T follicular helper cell (primary cell): ENCODE data around the gene POLR3H.
"Not testable (repeated sequence)": the region's sequence is repeated elsewhere in the genome, so short reads cannot be mapped to it uniquely, and the experiment has no call there.

ENCODE experiments used
- DNase-seq: peaks from one replicate; pipeline ENCODE4 v3.0.0-alpha.2; 2020; ENCODE audit warnings: low read depth
- total RNA-seq, 2 experiments: gene quantifications; one replicate each; lab custom pipeline; 2026; lab: John Stamatoyannopoulos, UW

Gene POLR3H
- total RNA-seq = 78.2 to 130 reads per million in 2 experiments

- peak; percentile 94 for DNase-seq
Measured at GRCh38 chr22:41543854-41544670, at the start of gene POLR3H. Gene POLR3H, minus strand, starts transcription at chr22:41544470. Its CDS starts 369 bp downstream, at chr22:41544101.

GRCh38 chr22:41593336-41593960 is 49.2 kb upstream of the POLR3H start:
- not testable (repeated sequence) for DNase-seq

- peak; percentile 100 for DNase-seq
Measured at GRCh38 chr22:41589391-41590241, 45.3 kb upstream of the POLR3H start, which contains the start of gene PMM1. Gene PMM1, minus strand, starts transcription at chr22:41589840. Its CDS starts 35 bp downstream, at chr22:41589805.

GRCh38 chr22:41587347-41587723 is 43.1 kb upstream of the POLR3H start:
- no peak for DNase-seq

- DNase-seq = no peak
Measured at GRCh38 chr22:41585898-41586297, 41.6 kb upstream of the POLR3H start.

GRCh38 chr22:41584881-41585280 is 40.6 kb upstream of the POLR3H start:
- no peak for DNase-seq

- DNase-seq = no peak
Measured at GRCh38 chr22:41582694-41583093, 38.4 kb upstream of the POLR3H start.

GRCh38 chr22:41579997-41580355 is 35.7 kb upstream of the POLR3H start:
- no peak for DNase-seq

- no peak for DNase-seq
Measured at GRCh38 chr22:41579297-41579996, 35.2 kb upstream of the POLR3H start.

GRCh38 chr22:41578818-41579217 is 34.5 kb upstream of the POLR3H start:
- no peak for DNase-seq

- DNase-seq = no peak
Measured at GRCh38 chr22:41578114-41578513, 33.8 kb upstream of the POLR3H start.

- no peak for DNase-seq
Measured at GRCh38 chr22:41576877-41577276, 32.6 kb upstream of the POLR3H start.

- no peak for DNase-seq
Measured at GRCh38 chr22:41575533-41575932, 31.3 kb upstream of the POLR3H start.

GRCh38 chr22:41574847-41575381 is 30.6 kb upstream of the POLR3H start:
- no peak for DNase-seq

- no peak for DNase-seq
Measured at GRCh38 chr22:41573677-41574076, 29.4 kb upstream of the POLR3H start.

- not testable (repeated sequence) for DNase-seq
Measured at GRCh38 chr22:41572305-41572704, 28.0 kb upstream of the POLR3H start.

GRCh38 chr22:41571786-41572185 is 27.5 kb upstream of the POLR3H start:
- no peak for DNase-seq

GRCh38 chr22:41570221-41570620 is 26.0 kb upstream of the POLR3H start:
- no peak for DNase-seq

- no peak for DNase-seq
Measured at GRCh38 chr22:41568811-41569210, 24.5 kb upstream of the POLR3H start.

- no peak for DNase-seq
Measured at GRCh38 chr22:41567512-41567768, 23.2 kb upstream of the POLR3H start.

- no peak for DNase-seq
Measured at GRCh38 chr22:41565403-41566054, 21.3 kb upstream of the POLR3H start.
